C4-2B (cell line): Measurements from ENCODE around the gene EHF.

Experiments
- H3K27ac ChIP-seq: fragments of 450-650 bp; 2 replicates; pipeline ENCODE4 v1.5.1; 2017
- CTCF ChIP-seq: fragments of 450-650 bp; conservative IDR thresholded peaks from 2 replicates; pipeline ENCODE4 v1.5.1; 2017; ENCODE audit warnings: mild to moderate bottlenecking
- ZFX ChIP-seq: fragments of 450-650 bp; IDR thresholded peaks from 2 replicates; pipeline ENCODE4 v1.6.1; 2017

Gene EHF

GRCh38 chr11:34609187-34609751 lies 11.6 kb upstream of the EHF start:
- TF ChIP-seq CTCF (no peak), ZFX (no peak)
- H3K27ac ChIP-seq, result no peak overlapping the region

GRCh38 chr11:34609850-34610249 lies 11.0 kb upstream of the EHF start:
- TF ChIP-seq CTCF (no peak), ZFX (no peak)
- no peak overlapping the region for H3K27ac ChIP-seq

GRCh38 chr11:34610324-34611041 lies 10.4 kb upstream of the EHF start:
- no peak for TF ChIP-seq CTCF
- no peak for TF ChIP-seq ZFX
- H3K27ac ChIP-seq, result no peak overlapping the region

- TF ChIP-seq ZFX (no peak), CTCF (no peak)
- no peak overlapping the region for H3K27ac ChIP-seq
These were observed 7.9 kb upstream of the EHF start for GRCh38 chr11:34613015-34613414.

GRCh38 chr11:34613552-34614056 lies 7.3 kb upstream of the EHF start:
- no peak overlapping the region for H3K27ac ChIP-seq
- no peak for TF ChIP-seq ZFX
- TF ChIP-seq CTCF, result no peak

GRCh38 chr11:34614344-34615104 lies 6.4 kb upstream of the EHF start:
- TF ChIP-seq ZFX, result no peak
- no peak for TF ChIP-seq CTCF

GRCh38 chr11:34616086-34616485 lies 4.8 kb upstream of the EHF start:
- TF ChIP-seq ZFX (no peak), CTCF (no peak)
- H3K27ac ChIP-seq, result no peak overlapping the region

More at GRCh38 chr11:34614344-34615104, 6.4 kb upstream of the EHF start:
- H3K27ac ChIP-seq, result no peak overlapping the region
